ENCODE measurements around the gene SEC14L1.

SEC14L1 gene

DNA sequence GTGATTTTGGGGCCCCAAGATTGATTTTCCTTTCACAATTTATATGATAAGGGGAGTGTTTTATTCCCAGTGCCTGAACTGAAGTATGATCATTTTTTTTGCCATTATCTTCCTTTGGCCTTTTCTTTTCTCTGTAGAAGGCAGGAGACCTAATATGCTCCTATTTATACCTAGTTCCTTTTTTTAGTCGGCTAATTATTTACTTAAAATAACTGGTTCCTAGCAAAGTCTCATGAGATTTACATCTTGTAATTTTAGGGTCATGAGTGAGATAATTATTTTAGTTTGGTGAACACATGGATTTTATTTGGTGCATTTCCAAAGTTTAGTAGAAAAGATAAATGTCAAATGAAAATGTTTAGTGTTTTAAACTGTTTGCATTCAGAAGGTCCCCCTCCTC is 24.8 kb downstream of the SEC14L1 start (continued):
- TF ChIP-seq, protein P1, sequence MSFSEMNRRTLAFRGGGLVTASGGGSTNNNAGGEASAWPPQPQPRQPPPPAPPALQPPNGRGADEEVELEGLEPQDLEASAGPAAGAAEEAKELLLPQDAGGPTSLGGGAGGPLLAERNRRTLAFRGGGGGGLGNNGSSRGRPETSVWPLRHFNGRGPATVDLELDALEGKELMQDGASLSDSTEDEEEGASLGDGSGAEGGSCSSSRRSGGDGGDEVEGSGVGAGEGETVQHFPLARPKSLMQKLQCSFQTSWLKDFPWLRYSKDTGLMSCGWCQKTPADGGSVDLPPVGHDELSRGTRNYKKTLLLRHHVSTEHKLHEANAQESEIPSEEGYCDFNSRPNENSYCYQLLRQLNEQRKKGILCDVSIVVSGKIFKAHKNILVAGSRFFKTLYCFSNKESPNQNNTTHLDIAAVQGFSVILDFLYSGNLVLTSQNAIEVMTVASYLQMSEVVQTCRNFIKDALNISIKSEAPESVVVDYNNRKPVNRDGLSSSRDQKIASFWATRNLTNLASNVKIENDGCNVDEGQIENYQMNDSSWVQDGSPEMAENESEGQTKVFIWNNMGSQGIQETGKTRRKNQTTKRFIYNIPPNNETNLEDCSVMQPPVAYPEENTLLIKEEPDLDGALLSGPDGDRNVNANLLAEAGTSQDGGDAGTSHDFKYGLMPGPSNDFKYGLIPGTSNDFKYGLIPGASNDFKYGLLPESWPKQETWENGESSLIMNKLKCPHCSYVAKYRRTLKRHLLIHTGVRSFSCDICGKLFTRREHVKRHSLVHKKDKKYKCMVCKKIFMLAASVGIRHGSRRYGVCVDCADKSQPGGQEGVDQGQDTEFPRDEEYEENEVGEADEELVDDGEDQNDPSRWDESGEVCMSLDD (tag by site-specific recombination; IDR thresholded peaks at IDR 0.05), result no peak
- TF ChIP-seq ZFP3 (tag by site-specific recombination; IDR thresholded peaks at IDR 0.05; ENCODE audit: low read depth), result no peak
- TF ChIP-seq ZNF433 (tag by site-specific recombination; IDR thresholded peaks at IDR 0.05; ENCODE audit: low read depth), result no peak

DNA sequence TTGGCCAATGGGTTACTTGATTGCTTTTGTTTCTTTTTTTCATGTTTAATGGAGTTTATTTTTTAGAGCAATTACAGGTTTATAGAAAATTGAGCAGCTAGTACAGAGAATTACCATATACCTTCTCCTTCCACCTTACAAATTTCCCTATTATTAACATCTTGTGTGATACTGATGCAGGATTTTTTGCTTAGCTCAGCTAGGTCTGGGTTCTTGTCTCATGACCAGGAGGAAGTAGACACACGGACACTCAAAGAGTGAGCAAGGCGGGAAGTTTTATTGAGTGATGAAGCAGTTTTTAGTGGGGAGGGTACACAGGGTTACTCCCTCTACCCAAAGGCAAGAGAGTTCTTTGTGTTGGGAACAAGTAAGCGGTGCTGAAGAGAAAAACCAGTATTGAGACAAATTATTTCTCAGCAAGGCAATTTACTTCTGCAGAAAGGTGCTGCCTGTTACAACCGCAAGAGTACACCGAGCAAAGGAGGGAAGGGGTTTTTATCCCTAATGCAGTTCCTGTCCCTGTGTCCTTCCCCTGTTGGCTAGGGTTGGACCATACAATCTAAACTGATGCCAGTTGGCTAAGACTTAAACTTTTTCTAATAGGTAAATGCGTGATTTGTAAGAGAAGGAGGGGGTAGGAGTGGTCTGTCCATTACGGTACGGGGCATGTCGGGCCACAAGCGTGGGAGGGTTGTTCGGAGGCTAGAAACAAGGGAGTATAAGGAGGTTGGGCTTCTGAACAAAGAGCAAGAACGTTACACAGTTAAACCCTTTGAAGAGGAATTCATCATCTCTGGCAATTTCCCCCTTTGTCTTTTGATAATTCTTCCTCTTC is 26.9 kb downstream of the SEC14L1 start:
- H3K4me3 ChIP-seq (ENCODE audit: low read depth, low read length), result no peak overlapping the region
- H3K9me3 ChIP-seq (ENCODE audit: control insufficient read depth, insufficient read depth, low read depth, low read length), result no peaks in the 10 kb centered on the region
- CTCF ChIA-PET, result interaction anchor here (0.7 to 0.8 kb wide), 2 partner anchors 72 to 342 kb away, joined by 3 to 4 read pairs; no protein-coding TSS in a partner anchor
- no peak for TF ChIP-seq MEIS1 (CRISPR knock-in tag; IDR thresholded peaks at IDR 0.05; ENCODE audit: borderline replicate concordance)
- peak; percentile 51; the same call in 1 of the 2 replicates for TF ChIP-seq ZNF561 (tag by site-specific recombination; IDR thresholded peaks at IDR 0.05; ENCODE audit: borderline replicate concordance)
- peak; percentile 99 for TF ChIP-seq SETDB1 (IDR thresholded peaks at IDR 0.05; ENCODE audit: insufficient read length, low read length)
- TF ChIP-seq TRIM28 (IDR thresholded peaks at IDR 0.05; ENCODE audit: borderline replicate concordance, low read length), result peak; percentile 44; the same call in 1 of the 2 replicates
- H3K4me1 ChIP-seq (ENCODE audit: control insufficient read depth, insufficient read depth, low read length), result peaks cover 4% of the 10 kb centered on the region; the same call in 1 of the 2 replicates
- POLR2A ChIA-PET, result interaction anchor here (1.2 to 1.6 kb wide), 2 partner anchors 12 to 27 kb away, joined by 4 to 6 read pairs; partner anchors contain the start of gene SEC14L1
- H3K36me3 ChIP-seq (ENCODE audit: control insufficient read depth in 2 of 2, insufficient read depth in 1 of 2, low read length in 2 of 2), result peaks cover 0 to 4% of the 10 kb centered on the region in 2 experiments; a peak in 1 of 3 replicates
- H3K27ac ChIP-seq (ENCODE audit: extremely low read depth, low read depth, low read length), result no peak overlapping the region

DNA sequence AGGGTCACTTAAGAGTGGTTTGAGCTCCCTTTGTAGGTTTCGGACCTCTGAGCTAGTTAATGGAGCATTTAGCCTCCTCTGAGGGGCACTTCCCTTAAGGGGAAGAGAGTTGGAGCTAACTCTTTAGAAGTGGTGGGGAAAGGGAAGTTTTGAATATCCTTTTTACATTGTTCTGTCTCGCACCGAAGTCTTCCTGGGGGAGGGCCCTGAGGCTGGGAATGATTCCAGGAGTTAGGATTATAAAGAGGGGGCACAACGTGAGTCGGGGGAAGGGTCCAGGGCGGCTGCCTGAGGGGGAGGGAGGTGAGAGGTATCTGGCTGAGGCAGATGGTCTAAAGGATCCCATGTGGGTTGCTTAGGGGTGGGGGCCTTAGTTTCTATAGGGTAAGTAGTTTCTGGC is 32.3 kb downstream of the SEC14L1 start:
- ChIA-PET POLR2A (no interaction called here), CTCF (interaction anchor here (1.0 kb wide), 1 partner anchor 86 kb away, joined by 3 read pairs; no protein-coding TSS in a partner anchor)
- H3K27ac ChIP-seq (ENCODE audit: extremely low read depth, low read depth, low read length), result no peak overlapping the region
- no peak for TF ChIP-seq YY1 (tag by site-specific recombination; IDR thresholded peaks at IDR 0.05)
- TF ChIP-seq ZNF621 (tag by site-specific recombination; IDR thresholded peaks at IDR 0.05), result no peak
- TF ChIP-seq ZNF266 (tag by site-specific recombination; IDR thresholded peaks at IDR 0.05; ENCODE audit: low read depth), result no peak
- TF ChIP-seq ZNF596 (tag by site-specific recombination; IDR thresholded peaks at IDR 0.05), result no peak
- TF ChIP-seq ZNF558 (tag by site-specific recombination; IDR thresholded peaks at IDR 0.05), result no peak
- TF ChIP-seq ZNF76 (tag by site-specific recombination; IDR thresholded peaks at IDR 0.05; ENCODE audit: borderline replicate concordance, low read depth), result no peak
- TF ChIP-seq ZNF335 (tag by site-specific recombination; conservative IDR thresholded peaks at IDR 0.05), result no peak
- TF ChIP-seq, protein P2, sequence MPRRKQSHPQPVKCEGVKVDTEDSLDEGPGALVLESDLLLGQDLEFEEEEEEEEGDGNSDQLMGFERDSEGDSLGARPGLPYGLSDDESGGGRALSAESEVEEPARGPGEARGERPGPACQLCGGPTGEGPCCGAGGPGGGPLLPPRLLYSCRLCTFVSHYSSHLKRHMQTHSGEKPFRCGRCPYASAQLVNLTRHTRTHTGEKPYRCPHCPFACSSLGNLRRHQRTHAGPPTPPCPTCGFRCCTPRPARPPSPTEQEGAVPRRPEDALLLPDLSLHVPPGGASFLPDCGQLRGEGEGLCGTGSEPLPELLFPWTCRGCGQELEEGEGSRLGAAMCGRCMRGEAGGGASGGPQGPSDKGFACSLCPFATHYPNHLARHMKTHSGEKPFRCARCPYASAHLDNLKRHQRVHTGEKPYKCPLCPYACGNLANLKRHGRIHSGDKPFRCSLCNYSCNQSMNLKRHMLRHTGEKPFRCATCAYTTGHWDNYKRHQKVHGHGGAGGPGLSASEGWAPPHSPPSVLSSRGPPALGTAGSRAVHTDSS (tag by site-specific recombination; IDR thresholded peaks at IDR 0.05), result no peak
- TF ChIP-seq ZNF112 (tag by site-specific recombination; IDR thresholded peaks at IDR 0.05), result no peak
- peaks cover 0 to 11% of the 10 kb centered on the region in 2 experiments; a peak in 1 of 3 replicates for H3K36me3 ChIP-seq (ENCODE audit: control insufficient read depth in 2 of 2, insufficient read depth in 1 of 2, low read length in 2 of 2)
- no peak overlapping the region for H3K4me3 ChIP-seq (ENCODE audit: low read depth, low read length)
- H3K4me1 ChIP-seq (ENCODE audit: control insufficient read depth, insufficient read depth, low read length), result no peaks in the 10 kb centered on the region
- H3K9me3 ChIP-seq (ENCODE audit: control insufficient read depth, insufficient read depth, low read depth, low read length), result no peaks in the 10 kb centered on the region
